GM12892 (cell line): Measurements from ENCODE around the gene PFKFB4.

Experiments
- POLR2A ChIP-seq: IDR thresholded peaks from 2 replicates; pipeline ENCODE4 v1.6.1; 2011; ENCODE audit warnings: low read depth, low read length, control low read depth
- POLR2AphosphoS5 ChIP-seq: IDR thresholded peaks from 2 replicates; pipeline ENCODE4 v1.6.1; 2011; ENCODE audit warnings: low read depth, low read length, control low read depth

DNA sequence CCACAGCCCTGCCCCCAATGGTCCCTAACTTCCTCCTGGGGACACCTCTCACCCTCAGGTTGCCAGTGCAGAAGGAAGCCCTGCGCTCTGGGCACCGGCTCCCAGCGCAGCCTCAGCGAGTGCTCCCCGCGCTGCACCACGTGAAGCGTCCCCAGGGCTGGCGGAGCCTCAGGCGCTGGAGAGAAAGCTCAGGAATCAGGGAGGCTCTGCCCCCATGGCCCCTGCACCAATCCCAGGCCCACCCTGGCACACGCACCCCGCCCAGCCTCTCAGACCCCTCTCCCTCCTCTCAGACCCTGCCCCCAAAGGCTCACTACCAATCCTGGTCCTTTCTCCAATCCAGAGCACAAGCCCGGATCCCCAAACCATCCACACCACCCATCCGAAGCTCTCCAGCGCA, 31.6 kb upstream of the PFKFB4 start:
- TF ChIP-seq POLR2A (no peak), POLR2AphosphoS5 (no peak)
